Muscle layer of colon (tissue), 2 donors: ENCODE measurements around the gene YWHAG.

Experiments used
- H3K27ac ChIP-seq: one replicate; pipeline ENCODE4 v1.7.0; 2013; ENCODE audit warnings: low read depth, mild to moderate bottlenecking, low read length, moderate library complexity
- H3K27me3 ChIP-seq, 2 donors: one replicate each; pipeline ENCODE4 v1.7.0; 2013; ENCODE audit warnings: low read length in 2 of 2, mild to moderate bottlenecking in 2 of 2; ENCODE audit not compliant: insufficient read depth in 2 of 2, control insufficient read depth in 1 of 2
- H3K36me3 ChIP-seq: one replicate; pipeline ENCODE4 v1.7.0; 2013; ENCODE audit warnings: mild to moderate bottlenecking, low read length; ENCODE audit not compliant: insufficient read depth
- H3K4me1 ChIP-seq: one replicate; pipeline ENCODE4 v1.7.0; 2013; ENCODE audit warnings: mild to moderate bottlenecking, low read length; ENCODE audit not compliant: insufficient read depth
- H3K4me3 ChIP-seq, 2 donors: one replicate each; pipeline ENCODE4 v1.7.0; 2013; ENCODE audit warnings: low read length in 2 of 2, low read depth in 1 of 2, mild to moderate bottlenecking in 1 of 2, moderate library complexity in 1 of 2
- H3K9ac ChIP-seq: one replicate; pipeline ENCODE4 v1.7.0; 2013; ENCODE audit warnings: low read length
- H3K9me3 ChIP-seq: one replicate; pipeline ENCODE4 v1.7.0; 2013; ENCODE audit warnings: mild to moderate bottlenecking, low read length
- donor health status: abdominal sarcoma.
- donor health status: Adenocarcinoma of cecum.

The YWHAG gene

DNA sequence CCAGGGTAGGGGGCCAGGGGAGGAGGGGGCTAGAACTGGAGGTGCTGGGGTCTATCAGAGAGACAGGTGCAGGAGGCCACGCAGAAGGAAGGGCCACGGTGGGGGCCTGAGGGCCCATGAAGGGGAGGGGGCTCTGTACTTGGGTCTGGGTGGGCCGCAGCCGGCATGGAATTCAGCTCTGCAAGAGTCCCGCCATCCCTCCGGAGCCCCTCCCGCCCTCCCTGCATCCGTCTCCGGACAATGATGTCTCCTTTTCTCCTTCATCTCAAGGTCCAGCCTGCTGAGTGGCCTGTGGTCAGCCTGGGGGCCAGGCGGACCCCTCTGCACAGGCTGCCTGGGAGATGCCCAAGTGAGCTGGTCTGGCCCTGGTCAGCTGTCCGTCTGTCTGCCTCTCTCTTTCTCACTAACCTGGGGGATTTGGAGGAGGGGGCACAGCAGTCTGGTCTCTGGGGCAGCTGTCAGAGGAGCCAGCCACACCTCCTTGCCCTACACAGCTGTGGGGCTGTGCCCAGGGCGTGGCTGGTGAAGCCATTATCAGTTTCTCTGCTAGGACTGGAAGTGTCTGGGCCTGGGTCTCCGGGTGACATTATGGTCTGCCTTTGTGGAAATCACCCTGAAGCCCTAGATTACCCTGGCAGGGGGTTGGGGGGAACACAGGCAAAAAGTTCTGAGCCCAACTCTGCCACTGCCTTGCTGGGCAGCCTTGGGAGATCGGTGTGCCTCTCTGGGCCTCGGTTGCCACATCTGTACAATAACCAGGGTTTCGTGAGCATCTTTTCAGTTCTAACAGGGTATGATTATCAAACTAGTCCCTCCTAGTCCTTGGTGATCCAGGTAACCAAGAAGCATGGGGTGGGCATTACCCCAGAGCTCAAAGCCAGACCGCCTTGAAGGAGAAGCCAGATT is 75.3 kb downstream of the YWHAG start:
- no peak overlapping the region for H3K27ac ChIP-seq
- H3K4me3 ChIP-seq = no peak overlapping the region
- H3K4me1 ChIP-seq = peaks cover 10% of the 10 kb centered on the region
- no peak overlapping the region for H3K9ac ChIP-seq
- peaks cover 10 to 28% of the 10 kb centered on the region in 2 donors for H3K27me3 ChIP-seq
- H3K9me3 ChIP-seq = no peaks in the 10 kb centered on the region
- no peaks in the 10 kb centered on the region for H3K36me3 ChIP-seq

GRCh38 chr7:76282344-76283253 is 76.2 kb downstream of the YWHAG start:
- no peak overlapping the region for H3K27ac ChIP-seq
- H3K9ac ChIP-seq = no peak overlapping the region
- no peaks in the 10 kb centered on the region for H3K36me3 ChIP-seq
- H3K27me3 ChIP-seq = peaks cover 10 to 28% of the 10 kb centered on the region in 2 donors
- H3K4me3 ChIP-seq = peak overlapping the region; percentile 38 to 41
- H3K9me3 ChIP-seq = no peaks in the 10 kb centered on the region
- peaks cover 10% of the 10 kb centered on the region for H3K4me1 ChIP-seq

GRCh38 chr7:76281706-76282343 is 77.0 kb downstream of the YWHAG start:
- Histone ChIP-seq H3K9ac (no peak overlapping the region), H3K4me1 (peaks cover 10% of the 10 kb centered on the region), H3K4me3 (peak overlapping the region in 1 of 2 donors; percentile 41), H3K27ac (no peak overlapping the region), H3K36me3 (no peaks in the 10 kb centered on the region), H3K27me3 (peaks cover 10 to 28% of the 10 kb centered on the region in 2 donors), H3K9me3 (no peaks in the 10 kb centered on the region)

GRCh38 chr7:76281006-76281705 is 77.6 kb downstream of the YWHAG start:
- peaks cover 10 to 28% of the 10 kb centered on the region in 2 donors for H3K27me3 ChIP-seq
- no peak overlapping the region for H3K9ac ChIP-seq
- H3K4me1 ChIP-seq = peaks cover 10% of the 10 kb centered on the region
- H3K36me3 ChIP-seq = no peaks in the 10 kb centered on the region
- no peaks in the 10 kb centered on the region for H3K9me3 ChIP-seq
- no peak overlapping the region for H3K27ac ChIP-seq
- peak overlapping the region in 1 of 2 donors; percentile 45 for H3K4me3 ChIP-seq

- no peak overlapping the region for H3K27ac ChIP-seq
- H3K27me3 ChIP-seq = peaks cover 10 to 28% of the 10 kb centered on the region in 2 donors
- H3K4me3 ChIP-seq = no peak overlapping the region
- no peaks in the 10 kb centered on the region for H3K36me3 ChIP-seq
- H3K9me3 ChIP-seq = no peaks in the 10 kb centered on the region
- peaks cover 10% of the 10 kb centered on the region for H3K4me1 ChIP-seq
- H3K9ac ChIP-seq = no peak overlapping the region
These were observed 78.4 kb downstream of the YWHAG start for GRCh38 chr7:76280408-76280807.

DNA sequence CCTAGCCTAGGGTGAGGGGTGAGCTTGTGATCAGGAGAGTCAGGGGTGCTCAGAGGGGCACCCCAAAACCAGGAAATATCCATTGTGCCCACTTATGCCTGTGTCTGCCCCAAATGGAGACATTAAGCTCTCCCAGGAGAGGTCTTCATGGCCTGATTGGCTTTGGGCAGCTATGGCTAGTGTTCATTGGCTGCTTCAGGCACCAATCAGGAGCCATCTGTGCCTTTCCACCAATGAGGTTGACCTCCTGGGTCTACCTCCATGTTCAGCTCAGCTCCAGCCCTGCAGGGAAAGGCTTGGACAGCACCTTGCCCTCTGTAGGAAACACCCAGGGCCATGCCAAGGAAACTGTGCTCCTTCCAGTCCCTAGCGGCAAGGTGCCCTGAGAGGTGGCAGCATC is 80.3 kb downstream of the YWHAG start:
- H3K4me1 ChIP-seq = peaks cover 10% of the 10 kb centered on the region
- no peak overlapping the region for H3K4me3 ChIP-seq
- H3K27ac ChIP-seq = no peak overlapping the region
- H3K9ac ChIP-seq = no peak overlapping the region
- H3K36me3 ChIP-seq = no peaks in the 10 kb centered on the region
- H3K27me3 ChIP-seq = peaks cover 10 to 37% of the 10 kb centered on the region in 2 donors
- H3K9me3 ChIP-seq = no peaks in the 10 kb centered on the region
